Measurements from ENCODE around the gene TOMM20. TPM values are rescaled to one million over a fixed set of nuclear protein-coding genes. Genes with fewer than 3 reads are reported as not detected.

Gene TOMM20
- total and polyA plus RNA-seq, 2 donors (not counting 1 experiment from before 2014, with no cell fraction given): 25.0 to 77.3 TPM

GRCh38 chr1:235176486-235176885 lies 47.8 kb upstream of the TOMM20 start:
- Histone ChIP-seq H3K4me1 (ENCODE audit: control insufficient read depth in 2 of 2, insufficient read depth in 2 of 2, low read length in 2 of 2) (no peaks in the 10 kb centered on the region), H3K9ac (ENCODE audit: low read length) (no peak overlapping the region), H3K4me2 (replicated peaks; ENCODE audit: low read depth, low read length, poor library complexity, severe bottlenecking) (no peak overlapping the region), H3K27ac (ENCODE audit: low read length in 2 of 2) (no peak overlapping the region), H3K36me3 (replicated peaks in 1 of 2; ENCODE audit: control extremely low read depth in 1 of 2, control insufficient read depth in 1 of 2, extremely low read depth in 1 of 2, insufficient read depth in 2 of 2, low read length in 1 of 2) (peaks cover 6 to 65% of the 10 kb centered on the region in 2 experiments), H3K4me3 (ENCODE audit: control extremely low read depth in 1 of 5, extremely low read depth in 1 of 5, insufficient read depth in 1 of 5, low read depth in 2 of 5, low read length in 4 of 5) (no peak overlapping the region), H3K9me3 (ENCODE audit: control extremely low read depth in 1 of 3, control insufficient read depth in 2 of 3, insufficient read depth in 1 of 3, low read length in 2 of 3) (no peaks in the 10 kb centered on the region), H3K27me3 (replicated peaks in 1 of 4; ENCODE audit: control extremely low read depth in 1 of 4, control insufficient read depth in 3 of 4, insufficient read depth in 4 of 4, low read length in 3 of 4) (no peaks in the 10 kb centered on the region), H3K79me2 (ENCODE audit: control insufficient read depth, insufficient read depth, low read length) (no peaks in the 10 kb centered on the region), H2AFZ (ENCODE audit: insufficient read depth, low read depth, low read length, poor library complexity, severe bottlenecking) (no peak overlapping the region), H4K20me1 (ENCODE audit: control insufficient read depth, insufficient read depth, low read length, poor library complexity, severe bottlenecking) (no peaks in the 10 kb centered on the region)
- POLR2A ChIA-PET: no interaction called here
- Mint-ChIP-seq H3K4me1 (no peaks in the 10 kb centered on the region), H3K27me3 (no peaks in the 10 kb centered on the region), H3K9me3 (ENCODE audit: insufficient read depth) (no peaks in the 10 kb centered on the region), H3K4me3 (no peak overlapping the region), H3K27ac (no peak overlapping the region)
- CTCF ChIA-PET: interaction anchor here (0.6 kb wide), 1 partner anchor 13 kb away, joined by 3 read pairs; no protein-coding TSS in a partner anchor
- intact Hi-C loops (cut with micrococcal nuclease): no loop called here
- DNase-seq (no peak), ATAC-seq (ENCODE audit: low read depth) (no peak)
- 100% methylated on average over 4 of the region's 7 CpGs for WGBS (ENCODE audit: insufficient coverage)
- no peak for TF ChIP-seq EZH2 (IDR thresholded peaks at IDR 0.05; ENCODE audit: borderline replicate concordance, insufficient read depth, low read depth, low read length, poor library complexity, severe bottlenecking)
- no peak for TF ChIP-seq CTCF (IDR thresholded peaks at IDR 0.05)

- peaks cover 12 to 55% of the 10 kb centered on the region in 2 experiments for H3K36me3 ChIP-seq (replicated peaks in 1 of 2; ENCODE audit: control extremely low read depth in 1 of 2, control insufficient read depth in 1 of 2, extremely low read depth in 1 of 2, insufficient read depth in 2 of 2, low read length in 1 of 2)
- H3K4me1 ChIP-seq (ENCODE audit: control insufficient read depth in 2 of 2, insufficient read depth in 2 of 2, low read length in 2 of 2): no peaks in the 10 kb centered on the region
- intact Hi-C loops (cut with micrococcal nuclease): loop anchor here (10.0 kb wide), 1 partner anchor 245 kb away; no protein-coding TSS in a partner anchor
- no peak overlapping the region for H3K4me2 ChIP-seq (replicated peaks; ENCODE audit: low read depth, low read length, poor library complexity, severe bottlenecking)
- POLR2A ChIA-PET: no interaction called here
- no peak for TF ChIP-seq CTCF (IDR thresholded peaks at IDR 0.05)
- TF ChIP-seq EZH2 (IDR thresholded peaks at IDR 0.05; ENCODE audit: borderline replicate concordance, insufficient read depth, low read depth, low read length, poor library complexity, severe bottlenecking): no peak
- CTCF ChIA-PET: no interaction called here
- no peak overlapping the region for H2AFZ ChIP-seq (ENCODE audit: insufficient read depth, low read depth, low read length, poor library complexity, severe bottlenecking)
- H3K79me2 ChIP-seq (ENCODE audit: control insufficient read depth, insufficient read depth, low read length): no peaks in the 10 kb centered on the region
- no peak overlapping the region for H3K9ac ChIP-seq (ENCODE audit: low read length)
- ATAC-seq (ENCODE audit: low read depth): no peak
- H4K20me1 ChIP-seq (ENCODE audit: control insufficient read depth, insufficient read depth, low read length, poor library complexity, severe bottlenecking): no peaks in the 10 kb centered on the region
- no peaks in the 10 kb centered on the region for H3K4me1 Mint-ChIP-seq
- no peaks in the 10 kb centered on the region for H3K27me3 Mint-ChIP-seq
- H3K4me3 Mint-ChIP-seq: no peak overlapping the region
- H3K27ac ChIP-seq (ENCODE audit: low read length in 2 of 2): no peak overlapping the region
- H3K4me3 ChIP-seq (ENCODE audit: control extremely low read depth in 1 of 5, extremely low read depth in 1 of 5, insufficient read depth in 1 of 5, low read depth in 2 of 5, low read length in 4 of 5): no peak overlapping the region
- DNase-seq: no peak
- no peak overlapping the region for H3K27ac Mint-ChIP-seq
- no peaks in the 10 kb centered on the region for H3K27me3 ChIP-seq (replicated peaks in 1 of 4; ENCODE audit: control extremely low read depth in 1 of 4, control insufficient read depth in 3 of 4, insufficient read depth in 4 of 4, low read length in 3 of 4)
- H3K9me3 ChIP-seq (ENCODE audit: control extremely low read depth in 1 of 3, control insufficient read depth in 2 of 3, insufficient read depth in 1 of 3, low read length in 2 of 3): no peaks in the 10 kb centered on the region
- no peaks in the 10 kb centered on the region for H3K9me3 Mint-ChIP-seq (ENCODE audit: insufficient read depth)
Measured at GRCh38 chr1:235169986-235170385, 41.3 kb upstream of the TOMM20 start.

All from B cell (primary cell).